ENCODE data around the gene DMRTA2. TPM values are rescaled to one million over a fixed set of nuclear protein-coding genes. Genes with fewer than 3 reads are reported as not detected.

DMRTA2 gene
- total RNA-seq, 1 donor from 2014 or later: not detected

DNA sequence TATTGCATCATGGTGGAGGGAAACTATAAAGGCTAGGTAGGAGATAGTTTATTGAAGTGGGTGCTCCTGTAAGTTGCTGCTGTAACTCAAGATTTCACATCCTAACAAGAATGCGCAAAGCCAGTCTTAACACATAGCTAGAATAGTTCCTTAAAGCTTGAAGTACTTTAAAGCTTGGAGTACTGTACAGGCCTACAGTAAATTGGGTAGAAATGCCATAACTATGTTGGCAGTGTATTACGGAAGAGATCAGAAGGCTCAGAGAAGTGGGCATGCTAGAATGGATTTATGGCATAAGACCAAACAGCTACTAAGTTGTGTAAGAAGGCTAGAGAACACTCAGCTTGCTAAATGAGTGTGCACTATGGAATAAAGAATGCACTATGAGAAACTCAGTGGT, 44.5 kb downstream of the DMRTA2 start:
- H3K4me3 ChIP-seq: no peak overlapping the region
- H3K4me1 ChIP-seq: no peaks in the 10 kb centered on the region
- H3K27ac ChIP-seq: no peak overlapping the region
- TF ChIP-seq POLR2AphosphoS5 (IDR thresholded peaks at IDR 0.05; ENCODE audit: insufficient read depth in 1 of 2, low read depth in 1 of 2) (no peak), POLR2A (IDR thresholded peaks at IDR 0.05) (no peak)
- TF ChIP-seq, protein P1, sequence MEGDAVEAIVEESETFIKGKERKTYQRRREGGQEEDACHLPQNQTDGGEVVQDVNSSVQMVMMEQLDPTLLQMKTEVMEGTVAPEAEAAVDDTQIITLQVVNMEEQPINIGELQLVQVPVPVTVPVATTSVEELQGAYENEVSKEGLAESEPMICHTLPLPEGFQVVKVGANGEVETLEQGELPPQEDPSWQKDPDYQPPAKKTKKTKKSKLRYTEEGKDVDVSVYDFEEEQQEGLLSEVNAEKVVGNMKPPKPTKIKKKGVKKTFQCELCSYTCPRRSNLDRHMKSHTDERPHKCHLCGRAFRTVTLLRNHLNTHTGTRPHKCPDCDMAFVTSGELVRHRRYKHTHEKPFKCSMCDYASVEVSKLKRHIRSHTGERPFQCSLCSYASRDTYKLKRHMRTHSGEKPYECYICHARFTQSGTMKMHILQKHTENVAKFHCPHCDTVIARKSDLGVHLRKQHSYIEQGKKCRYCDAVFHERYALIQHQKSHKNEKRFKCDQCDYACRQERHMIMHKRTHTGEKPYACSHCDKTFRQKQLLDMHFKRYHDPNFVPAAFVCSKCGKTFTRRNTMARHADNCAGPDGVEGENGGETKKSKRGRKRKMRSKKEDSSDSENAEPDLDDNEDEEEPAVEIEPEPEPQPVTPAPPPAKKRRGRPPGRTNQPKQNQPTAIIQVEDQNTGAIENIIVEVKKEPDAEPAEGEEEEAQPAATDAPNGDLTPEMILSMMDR (IDR thresholded peaks at IDR 0.05): no peak
- DNase-seq (ENCODE audit: extremely low spot score in 2 of 2): no peak
- H3K36me3 ChIP-seq: no peaks in the 10 kb centered on the region
- no peaks in the 10 kb centered on the region for H3K27me3 ChIP-seq
- no peaks in the 10 kb centered on the region for H3K9me3 ChIP-seq
- intact Hi-C loops (cut with DNase I): no loop called here

DNA sequence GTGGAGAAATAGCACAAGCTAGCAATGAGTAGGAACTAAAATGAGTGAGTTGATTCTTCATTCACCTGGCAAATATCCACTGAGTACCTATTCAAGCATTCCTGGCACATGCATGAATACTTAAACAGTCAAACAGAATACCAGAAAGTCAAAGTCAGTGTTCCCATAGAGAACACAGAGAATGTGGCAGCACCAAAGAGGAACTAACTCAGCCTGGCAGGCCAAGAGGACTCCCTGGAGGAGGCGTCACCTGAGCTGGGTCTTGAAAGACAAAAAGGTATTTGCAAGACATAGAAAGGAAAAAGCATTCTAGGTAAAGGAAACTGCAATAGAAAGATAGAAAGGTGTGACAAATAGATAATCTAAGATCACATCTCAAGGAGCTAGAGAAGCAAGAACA, 49.7 kb downstream of the DMRTA2 start:
- Histone ChIP-seq H3K27me3 (no peaks in the 10 kb centered on the region), H3K4me1 (no peaks in the 10 kb centered on the region), H3K27ac (no peak overlapping the region), H3K9me3 (no peaks in the 10 kb centered on the region), H3K36me3 (no peaks in the 10 kb centered on the region), H3K4me3 (no peak overlapping the region)
- no peak for DNase-seq (ENCODE audit: extremely low spot score in 2 of 2)
- TF ChIP-seq POLR2A (IDR thresholded peaks at IDR 0.05) (no peak), POLR2AphosphoS5 (IDR thresholded peaks at IDR 0.05; ENCODE audit: insufficient read depth in 1 of 2, low read depth in 1 of 2) (no peak)
- intact Hi-C loops (cut with DNase I): loop anchor here (5.0 kb wide), 1 partner anchor 1211 kb away; no protein-coding TSS in a partner anchor

DNA sequence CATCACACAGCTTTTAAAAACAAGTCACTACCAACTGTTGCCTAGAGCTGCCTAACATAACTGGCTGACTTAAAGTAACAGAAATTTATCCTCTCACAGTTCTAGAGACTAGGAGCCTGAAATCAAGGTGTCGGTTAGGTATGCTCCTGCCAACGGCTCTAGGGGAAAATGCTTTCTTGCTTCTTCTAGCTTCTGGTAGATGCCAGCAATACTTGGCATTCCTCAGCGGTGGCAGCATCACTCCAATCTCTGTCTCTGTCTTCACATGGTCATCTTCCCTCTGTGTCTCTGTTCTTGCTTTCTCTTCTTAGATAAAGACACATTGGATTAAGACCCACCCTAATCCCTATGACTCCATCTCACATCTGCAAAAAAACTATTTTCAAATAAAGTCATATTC, 51.5 kb downstream of the DMRTA2 start:
- no peaks in the 10 kb centered on the region for H3K36me3 ChIP-seq
- no peak for DNase-seq (ENCODE audit: extremely low spot score in 2 of 2)
- H3K4me3 ChIP-seq: no peak overlapping the region
- H3K4me1 ChIP-seq: peaks cover 5% of the 10 kb centered on the region
- no peaks in the 10 kb centered on the region for H3K27me3 ChIP-seq
- intact Hi-C loops (cut with DNase I): loop anchor here (5.0 kb wide), 1 partner anchor 1209 kb away; no protein-coding TSS in a partner anchor
- no peak overlapping the region for H3K27ac ChIP-seq
- no peaks in the 10 kb centered on the region for H3K9me3 ChIP-seq
- TF ChIP-seq, protein P1 (IDR thresholded peaks at IDR 0.05): no peak
- TF ChIP-seq POLR2A (IDR thresholded peaks at IDR 0.05): no peak
- TF ChIP-seq POLR2AphosphoS5 (IDR thresholded peaks at IDR 0.05; ENCODE audit: insufficient read depth in 1 of 2, low read depth in 1 of 2): no peak

DNA sequence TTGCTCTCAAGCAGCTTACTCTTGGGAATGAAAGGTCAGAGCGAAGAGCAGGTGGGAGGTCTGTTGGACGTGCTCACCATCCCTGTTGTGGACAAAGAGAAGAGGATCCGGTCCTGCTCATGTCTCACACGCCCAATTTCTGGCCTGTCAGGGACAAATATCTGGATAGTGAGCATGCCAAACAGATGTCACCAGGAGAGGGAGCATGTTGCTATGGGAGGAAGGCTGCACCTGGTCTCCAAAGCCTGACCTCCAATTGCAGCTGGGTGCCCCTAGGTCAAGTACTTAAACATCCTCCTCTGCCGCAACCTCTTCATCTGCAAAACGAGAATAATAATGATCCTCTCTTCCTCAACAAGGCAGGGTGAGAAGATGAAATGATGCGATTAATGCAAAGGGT, 53.4 kb downstream of the DMRTA2 start:
- intact Hi-C loops (cut with DNase I): loop anchor here (5.0 kb wide), 1 partner anchor 1208 kb away; no protein-coding TSS in a partner anchor
- Histone ChIP-seq H3K4me1 (peaks cover 5% of the 10 kb centered on the region), H3K27me3 (no peaks in the 10 kb centered on the region), H3K36me3 (no peaks in the 10 kb centered on the region), H3K4me3 (no peak overlapping the region), H3K9me3 (no peaks in the 10 kb centered on the region), H3K27ac (no peak overlapping the region)
- no peak for DNase-seq (ENCODE audit: extremely low spot score in 2 of 2)
- TF ChIP-seq POLR2A (IDR thresholded peaks at IDR 0.05) (no peak), POLR2AphosphoS5 (IDR thresholded peaks at IDR 0.05; ENCODE audit: insufficient read depth in 1 of 2, low read depth in 1 of 2) (no peak)
- TF ChIP-seq, protein P1 (IDR thresholded peaks at IDR 0.05): no peak

DNA sequence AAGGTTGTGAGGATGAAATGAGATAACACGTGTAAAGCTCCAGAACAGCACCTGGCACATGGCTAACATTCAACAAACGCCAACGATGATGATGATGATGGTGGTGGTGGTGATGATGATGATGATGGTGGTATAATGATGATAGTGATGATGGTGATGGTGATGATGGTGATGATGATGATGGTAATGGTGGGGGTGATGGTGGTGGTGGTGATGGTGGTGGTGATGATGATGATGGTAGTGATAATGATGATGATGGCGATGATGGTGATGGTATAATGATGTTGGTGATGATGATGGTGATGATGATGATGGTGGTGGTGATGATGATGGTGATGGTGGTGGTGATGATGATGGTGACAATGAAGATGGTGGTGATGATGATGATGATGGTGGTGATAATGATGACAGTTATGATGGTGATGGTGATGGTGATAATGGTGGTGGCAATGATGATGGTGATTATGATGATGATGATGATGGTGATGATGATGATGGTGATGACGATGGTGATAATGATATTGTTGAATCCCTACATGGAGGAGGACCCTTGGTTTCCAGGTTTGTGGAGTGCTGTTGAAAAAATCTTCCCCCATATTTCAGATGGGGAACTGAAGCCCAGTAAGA, 54.1 kb downstream of the DMRTA2 start:
- intact Hi-C loops (cut with DNase I): no loop called here
- TF ChIP-seq, protein P1 (IDR thresholded peaks at IDR 0.05): no peak
- no peak for TF ChIP-seq POLR2A (IDR thresholded peaks at IDR 0.05)
- TF ChIP-seq POLR2AphosphoS5 (IDR thresholded peaks at IDR 0.05; ENCODE audit: insufficient read depth in 1 of 2, low read depth in 1 of 2): no peak
- H3K36me3 ChIP-seq: no peaks in the 10 kb centered on the region
- peaks cover 5% of the 10 kb centered on the region for H3K4me1 ChIP-seq
- H3K9me3 ChIP-seq: no peaks in the 10 kb centered on the region
- no peak overlapping the region for H3K27ac ChIP-seq
- no peak for DNase-seq (ENCODE audit: extremely low spot score in 2 of 2)
- no peak overlapping the region for H3K4me3 ChIP-seq
- no peaks in the 10 kb centered on the region for H3K27me3 ChIP-seq
